GM18502 (cell line): ENCODE results near the gene STON1.
"Not testable (repeated sequence)": the region's sequence is repeated elsewhere in the genome, so short reads cannot be mapped to it uniquely, and the experiment has no call there.

Experiments used
- ATAC-seq: cut with Tn5 transposase; IDR thresholded peaks from one replicate; pipeline ENCODE4 v1.9.1; 2021; ENCODE audit warnings: mild to moderate bottlenecking; ENCODE audit not compliant: unreplicated experiment, poor library complexity

The STON1 gene

GRCh38 chr2:48566592-48567310, 36.8 kb downstream of the STON1 start:
- no peak for ATAC-seq

- no peak for ATAC-seq
Observed at GRCh38 chr2:48567671-48568070, 37.7 kb downstream of the STON1 start.

- ATAC-seq = no peak
Observed at GRCh38 chr2:48568547-48568946, 38.6 kb downstream of the STON1 start.

- ATAC-seq = no peak
Observed at GRCh38 chr2:48569433-48569832, 39.5 kb downstream of the STON1 start.

- ATAC-seq = no peak
Observed at GRCh38 chr2:48572816-48573215, 42.9 kb downstream of the STON1 start.

GRCh38 chr2:48574353-48575287, 44.7 kb downstream of the STON1 start:
- no peak for ATAC-seq

- no peak for ATAC-seq
Observed at GRCh38 chr2:48578313-48578712, 48.4 kb downstream of the STON1 start.

GRCh38 chr2:48583961-48584360, 54.0 kb downstream of the STON1 start:
- ATAC-seq = no peak

GRCh38 chr2:48584551-48584950, 54.6 kb downstream of the STON1 start:
- no peak for ATAC-seq

- ATAC-seq = no peak
Observed at GRCh38 chr2:48586433-48586832, 56.5 kb downstream of the STON1 start.

GRCh38 chr2:48587560-48587959, 57.6 kb downstream of the STON1 start:
- no peak for ATAC-seq

- no peak for ATAC-seq
Observed at GRCh38 chr2:48587961-48588360, 58.0 kb downstream of the STON1 start.

- ATAC-seq = no peak
Observed at GRCh38 chr2:48588745-48589144, 58.8 kb downstream of the STON1 start.

- no peak for ATAC-seq
Observed at GRCh38 chr2:48589170-48589767, 59.3 kb downstream of the STON1 start.

- ATAC-seq = no peak
Observed at GRCh38 chr2:48590017-48590416, 60.1 kb downstream of the STON1 start.

- ATAC-seq = no peak
Observed at GRCh38 chr2:48592067-48592466, 62.1 kb downstream of the STON1 start.

- ATAC-seq = not testable (repeated sequence)
Observed at GRCh38 chr2:48596751-48597150, 66.8 kb downstream of the STON1 start.

- ATAC-seq = no peak
Observed at GRCh38 chr2:48597492-48597891, 67.5 kb downstream of the STON1 start.

GRCh38 chr2:48600204-48600813, 70.4 kb downstream of the STON1 start:
- ATAC-seq = peak; percentile 60

- no peak for ATAC-seq
Observed at GRCh38 chr2:48600917-48601316, 71.0 kb downstream of the STON1 start.

GRCh38 chr2:48601349-48601748, 71.4 kb downstream of the STON1 start:
- peak; percentile 63 for ATAC-seq
